Sigmoid colon (tissue), 7 donors: Measurements from ENCODE around the gene MYH11. TPM values are rescaled to one million over a fixed set of nuclear protein-coding genes. Genes with fewer than 3 reads are reported as not detected.

ENCODE experiments used
- DNase-seq: peaks from one replicate; pipeline ENCODE4 v3.0.0-alpha.2; 2019
- H3K27ac ChIP-seq, 4 donors: fragments of 200-600 bp; sonication (generic); one replicate each; pipeline ENCODE4 v1.5.1; 2016 to 2019; ENCODE audit warnings: mild to moderate bottlenecking in 1 of 4
- H3K27me3 ChIP-seq, 3 donors: fragments of 200-600 bp; sonication (generic); one replicate each; pipeline ENCODE4 v1.5.1; 2019; ENCODE audit warnings: mild to moderate bottlenecking in 1 of 3
- H3K36me3 ChIP-seq, 4 donors: fragments of 200-600 bp; sonication (generic); one replicate each; pipeline ENCODE4 v1.5.1; 2016 to 2019
- H3K4me1 ChIP-seq, 4 donors: fragments of 200-600 bp; sonication (generic); one replicate each; pipeline ENCODE4 v1.5.1; 2017 to 2019
- H3K4me3 ChIP-seq, 4 donors: fragments of 200-600 bp; sonication (generic); one replicate each; pipeline ENCODE4 v1.5.1; 2017 to 2019; ENCODE audit warnings: mild to moderate bottlenecking in 2 of 4, moderate library complexity in 1 of 4
- H3K9me3 ChIP-seq, 4 donors: fragments of 200-600 bp in 3 of 4; sonication (generic) in 3 of 4; one replicate each; pipeline versions ENCODE4 v1.5.1 to v1.6.1; 2013 to 2019
- CTCF ChIP-seq, 4 experiments: fragments of 450-650 bp in 3 of 4; fragments of 200-600 bp in 1 of 4; IDR thresholded peaks; one replicate each; pipeline ENCODE4 v1.5.1; 2016 to 2019; ENCODE audit warnings: antibody characterized with exemption in 4 of 4, mild to moderate bottlenecking in 3 of 4, moderate library complexity in 2 of 4
- EP300 ChIP-seq, 4 donors: sonication (generic); formaldehyde crosslinking; IDR thresholded peaks; one replicate each; pipeline ENCODE4 v1.6.1; 2017; ENCODE audit warnings: antibody characterized with exemption in 4 of 4
- POLR2A ChIP-seq, 2 donors: fragments of 450-650 bp; IDR thresholded peaks; one replicate each; pipeline ENCODE4 v1.6.1; 2016; ENCODE audit warnings: antibody characterized with exemption in 2 of 2, mild to moderate bottlenecking in 2 of 2, moderate library complexity in 2 of 2
- POLR2AphosphoS5 ChIP-seq, 4 donors: sonication (generic); formaldehyde crosslinking; IDR thresholded peaks; one replicate each; pipeline ENCODE4 v1.6.1; 2017; ENCODE audit warnings: antibody characterized with exemption in 4 of 4
- whole genome bisulfite sequencing, 2 donors: extraction: QIAGEN DNeasy Blood & Tissue Kit; methylation state at CpG; one replicate each; pipeline ENCODE4 v1.1.7; 2013; 5-methylcytosine and 5-hydroxymethylcytosine counted together
- intact Hi-C: fragments of 100-400 bp; cut with DNase I; formaldehyde crosslinking; loops from one replicate; pipeline ENCODE4 v1.15.1; 2023
- polyA plus RNA-seq, 3 donors: library from polyadenylated mRNA; stranded (reverse); fragments of 200-250 nt; gene quantifications; one replicate each; pipeline ENCODE4 v1.2.3, GENCODE V29; 2013
- total RNA-seq, 4 donors: library from RNA; depleted of rRNA; stranded (reverse); fragments of >200 nt; gene quantifications; one replicate each; pipeline ENCODE4 v1.1.0, GENCODE V29; 2016
- donor health status: healthy with polysubstance abuse.
- donor health status: Bipolar disorder and iron deficiency.
- donor health status: healthy.

The MYH11 gene
- over 10,000 TPM in 1 of 4 donors, 1,000 to 10,000 TPM in 3; 4,282 to 11,818 (median 7,071) TPM for total RNA-seq
- polyA plus RNA-seq = 100 to 1,000 TPM in 1 of 3 donors, 10 to 100 TPM in 1, 1 to 10 TPM in 1; 5.1 to 262 (median 31.8) TPM

- Histone ChIP-seq H3K4me3 (peak within 1 kb of the TSS; percentile 51 to 70 (median 68)), H3K4me1 (peaks cover 0 to 35% (median 20%) of the 10 kb centered on the region in 4 donors), H3K27me3 (peaks cover 0 to 4% (median 4%) of the 10 kb centered on the region in 3 donors), H3K36me3 (peaks cover 8 to 23% (median 13%) of the 10 kb centered on the region in 4 donors), H3K27ac (peak within 1 kb of the TSS; percentile 95 to 98 (median 96)), H3K9me3 (no peaks in the 10 kb centered on the region)
- 0 to 2% methylated on average over 49 of the region's 49 CpGs for WGBS, 2 donors
- intact Hi-C loops = loop anchor here (5.0 kb wide), 2 partner anchors 205 to 270 kb away; no protein-coding TSS in a partner anchor
- peak; percentile 91 for DNase-seq
- TF ChIP-seq EP300 (IDR thresholded peaks at IDR 0.05) (peak in 2 of 4 donors; percentile 21 to 38), CTCF (IDR thresholded peaks at IDR 0.05) (peak in 1 of 4 experiments; percentile 24), POLR2AphosphoS5 (IDR thresholded peaks at IDR 0.05) (peak; percentile 97 to 100 (median 98)), POLR2A (IDR thresholded peaks at IDR 0.05) (peak; percentile 89 to 98)
Observed at GRCh38 chr16:15856901-15857698, at the start of gene MYH11. MYH11 (minus strand) TSS chr16:15857028; CDS start chr16:15838252, 18,776 bp downstream.

GRCh38 chr16:15906439-15906838 lies 49.6 kb upstream of the MYH11 start:
- no peaks in the 10 kb centered on the region for H3K27me3 ChIP-seq
- intact Hi-C loops = no loop called here
- no peaks in the 10 kb centered on the region for H3K36me3 ChIP-seq
- H3K4me1 ChIP-seq = no peaks in the 10 kb centered on the region
- TF ChIP-seq CTCF (IDR thresholded peaks at IDR 0.05) = no peak
- TF ChIP-seq POLR2A (IDR thresholded peaks at IDR 0.05) = no peak
- no peak for TF ChIP-seq EP300 (IDR thresholded peaks at IDR 0.05)
- TF ChIP-seq POLR2AphosphoS5 (IDR thresholded peaks at IDR 0.05) = no peak
- peak; percentile 46 for DNase-seq
- H3K4me3 ChIP-seq = no peak overlapping the region
- WGBS, 2 donors = 77 to 81% methylated on average over 2 of the region's 2 CpGs
- H3K9me3 ChIP-seq = no peaks in the 10 kb centered on the region
- H3K27ac ChIP-seq = no peak overlapping the region

GRCh38 chr16:15903960-15904359 lies 47.1 kb upstream of the MYH11 start:
- TF ChIP-seq CTCF (IDR thresholded peaks at IDR 0.05) (no peak), POLR2AphosphoS5 (IDR thresholded peaks at IDR 0.05) (no peak), EP300 (IDR thresholded peaks at IDR 0.05) (no peak), POLR2A (IDR thresholded peaks at IDR 0.05) (no peak)
- 97% methylated on average over 5 of the region's 5 CpGs for WGBS, 2 donors

GRCh38 chr16:15900901-15901500 lies 44.2 kb upstream of the MYH11 start:
- DNase-seq = no peak
- TF ChIP-seq POLR2AphosphoS5 (IDR thresholded peaks at IDR 0.05) (no peak), CTCF (IDR thresholded peaks at IDR 0.05) (no peak), EP300 (IDR thresholded peaks at IDR 0.05) (no peak), POLR2A (IDR thresholded peaks at IDR 0.05) (no peak)
- H3K4me3 ChIP-seq = no peak overlapping the region
- H3K36me3 ChIP-seq = no peaks in the 10 kb centered on the region
- whole genome bisulfite sequencing, 2 donors = 84 to 85% methylated on average over 6 of the region's 6 CpGs
- no peaks in the 10 kb centered on the region for H3K4me1 ChIP-seq
- no peaks in the 10 kb centered on the region for H3K9me3 ChIP-seq
- intact Hi-C loops = no loop called here
- H3K27ac ChIP-seq = no peak overlapping the region
- H3K27me3 ChIP-seq = no peaks in the 10 kb centered on the region

More at GRCh38 chr16:15903960-15904359, 47.1 kb upstream of the MYH11 start:
- no peaks in the 10 kb centered on the region for H3K36me3 ChIP-seq
- intact Hi-C loops = no loop called here
- DNase-seq = no peak
- H3K27me3 ChIP-seq = no peaks in the 10 kb centered on the region
- H3K4me1 ChIP-seq = no peaks in the 10 kb centered on the region
- no peaks in the 10 kb centered on the region for H3K9me3 ChIP-seq
- no peak overlapping the region for H3K4me3 ChIP-seq
- H3K27ac ChIP-seq = no peak overlapping the region
